Upper lobe of left lung (tissue), 6 donors: ENCODE data around the gene NHLH2. TPM values are rescaled to one million over a fixed set of nuclear protein-coding genes. Genes with fewer than 3 reads are reported as not detected.

ENCODE experiments used
- ATAC-seq, 2 donors: fragments of 200-7000 bp; cut with Tn5 transposase; one replicate each; pipeline ENCODE4 v1.9.1; 2022; ENCODE audit warnings: mild to moderate bottlenecking in 2 of 2, moderate library complexity in 2 of 2; ENCODE audit not compliant: low FRiP score in 2 of 2
- DNase-seq, 2 donors: peaks; one replicate each; pipeline ENCODE4 v3.0.0-alpha.2; 2019 to 2020
- H3K27ac ChIP-seq, 4 donors: fragments of 200-600 bp; sonication (generic); one replicate each; pipeline ENCODE4 v1.5.1; 2016 to 2019
- H3K27me3 ChIP-seq, 4 donors: fragments of 200-600 bp; sonication (generic); one replicate each; pipeline ENCODE4 v1.5.1; 2017 to 2019
- H3K36me3 ChIP-seq, 4 donors: fragments of 200-600 bp; sonication (generic); one replicate each; pipeline ENCODE4 v1.5.1; 2016 to 2019
- H3K4me1 ChIP-seq, 4 donors: fragments of 200-600 bp; sonication (generic); one replicate each; pipeline ENCODE4 v1.5.1; 2018 to 2019
- H3K4me3 ChIP-seq, 4 donors: fragments of 200-600 bp; sonication (generic); one replicate each; pipeline ENCODE4 v1.5.1; 2017 to 2019; ENCODE audit warnings: mild to moderate bottlenecking in 2 of 4, moderate library complexity in 1 of 4
- H3K9me3 ChIP-seq, 4 donors: fragments of 200-600 bp; sonication (generic); one replicate each; pipeline ENCODE4 v1.5.1; 2018 to 2019
- CTCF ChIP-seq, 6 experiments: fragments of 450-650 bp in 4 of 6; fragments of 200-600 bp in 2 of 6; sonication (generic) in 2 of 6; IDR thresholded peaks; one replicate each; pipeline ENCODE4 v1.5.1; 2016 to 2019; ENCODE audit warnings: antibody characterized with exemption in 6 of 6
- EP300 ChIP-seq, 4 donors: sonication (generic); formaldehyde crosslinking; IDR thresholded peaks; one replicate each; pipeline ENCODE4 v1.5.1; 2017; ENCODE audit warnings: antibody characterized with exemption in 4 of 4, control low read depth in 2 of 4
- POLR2A ChIP-seq, 4 donors: fragments of 450-650 bp; IDR thresholded peaks; one replicate each; pipeline ENCODE4 v1.5.1; 2016 to 2017; ENCODE audit warnings: antibody characterized with exemption in 4 of 4, mild to moderate bottlenecking in 2 of 4
- POLR2AphosphoS5 ChIP-seq, 2 donors: sonication (generic); formaldehyde crosslinking; IDR thresholded peaks; one replicate each; pipeline ENCODE4 v1.5.1; 2017; ENCODE audit warnings: antibody characterized with exemption in 2 of 2
- WGBS, 2 donors: methylation state at CpG; one replicate each; pipeline ENCODE4 v1.1.5; 2017 to 2018; 5-methylcytosine and 5-hydroxymethylcytosine counted together
- total RNA-seq, 6 donors: library from RNA; depleted of rRNA in 4 of 6; stranded (reverse); fragments of >200 nt in 4 of 6; gene quantifications; one replicate each; pipeline versions ENCODE4 v1.1.0 to v1.2.1, GENCODE V29; 2016 to 2021
- donor health status: DM: no; HTN: no; CAD: no; lungs with moderate emphysema.
- donor health status: DM: no; HTN: yes; CAD: no; lungs with severe emphysema.

Gene NHLH2
- total RNA-seq, 6 donors from 2014 or later = 0.30 to 1.3 (median 0.41) TPM; not detected in 2

- H3K9me3 ChIP-seq = no peaks in the 10 kb centered on the region
- no peak overlapping the region for H3K4me3 ChIP-seq
- ATAC-seq = no peak
- H3K36me3 ChIP-seq = no peaks in the 10 kb centered on the region
- no peaks in the 10 kb centered on the region for H3K4me1 ChIP-seq
- 77 to 82% methylated on average over 2 of the region's 2 CpGs for WGBS, 2 donors
- no peaks in the 10 kb centered on the region for H3K27me3 ChIP-seq
- H3K27ac ChIP-seq = no peak overlapping the region
- DNase-seq = no peak
- TF ChIP-seq POLR2AphosphoS5 (IDR thresholded peaks at IDR 0.05) = no peak
- no peak for TF ChIP-seq CTCF (IDR thresholded peaks at IDR 0.05)
- TF ChIP-seq EP300 (IDR thresholded peaks at IDR 0.05) = no peak
- TF ChIP-seq POLR2A (IDR thresholded peaks at IDR 0.05) = no peak
Measured at GRCh38 chr1:115802416-115802815, 38.5 kb downstream of the NHLH2 start.

GRCh38 chr1:115797486-115797885, 43.4 kb downstream of the NHLH2 start:
- H3K27ac ChIP-seq = no peak overlapping the region
- H3K27me3 ChIP-seq = no peaks in the 10 kb centered on the region
- WGBS, 2 donors = 87 to 92% methylated on average over 4 of the region's 4 CpGs
- no peak overlapping the region for H3K4me3 ChIP-seq
- no peak for TF ChIP-seq POLR2AphosphoS5 (IDR thresholded peaks at IDR 0.05)
- no peak for TF ChIP-seq POLR2A (IDR thresholded peaks at IDR 0.05)
- TF ChIP-seq EP300 (IDR thresholded peaks at IDR 0.05) = no peak
- no peak for TF ChIP-seq CTCF (IDR thresholded peaks at IDR 0.05)
- ATAC-seq (no peak), DNase-seq (no peak)
- no peaks in the 10 kb centered on the region for H3K4me1 ChIP-seq
- H3K36me3 ChIP-seq = no peaks in the 10 kb centered on the region
- no peaks in the 10 kb centered on the region for H3K9me3 ChIP-seq

- Histone ChIP-seq H3K27me3 (no peaks in the 10 kb centered on the region), H3K27ac (no peak overlapping the region), H3K4me3 (no peak overlapping the region), H3K4me1 (no peaks in the 10 kb centered on the region), H3K36me3 (no peaks in the 10 kb centered on the region), H3K9me3 (no peaks in the 10 kb centered on the region)
- WGBS, 2 donors = 71 to 74% methylated on average over 5 of the region's 5 CpGs
- ATAC-seq = no peak
- DNase-seq = no peak
- no peak for TF ChIP-seq POLR2A (IDR thresholded peaks at IDR 0.05)
- TF ChIP-seq EP300 (IDR thresholded peaks at IDR 0.05) = no peak
- no peak for TF ChIP-seq POLR2AphosphoS5 (IDR thresholded peaks at IDR 0.05)
- no peak for TF ChIP-seq CTCF (IDR thresholded peaks at IDR 0.05)
Measured at GRCh38 chr1:115796897-115797296, 44.0 kb downstream of the NHLH2 start.

- no peak overlapping the region for H3K27ac ChIP-seq
- no peak for DNase-seq
- no peaks in the 10 kb centered on the region for H3K36me3 ChIP-seq
- TF ChIP-seq POLR2AphosphoS5 (IDR thresholded peaks at IDR 0.05) = no peak
- TF ChIP-seq CTCF (IDR thresholded peaks at IDR 0.05) = no peak
- TF ChIP-seq EP300 (IDR thresholded peaks at IDR 0.05) = no peak
- no peak for TF ChIP-seq POLR2A (IDR thresholded peaks at IDR 0.05)
- H3K4me3 ChIP-seq = no peak overlapping the region
- WGBS, 2 donors = 75 to 78% methylated on average over 6 of the region's 6 CpGs
- ATAC-seq = no peak
- H3K27me3 ChIP-seq = no peaks in the 10 kb centered on the region
- no peaks in the 10 kb centered on the region for H3K9me3 ChIP-seq
- no peaks in the 10 kb centered on the region for H3K4me1 ChIP-seq
Measured at GRCh38 chr1:115796036-115796435, 44.9 kb downstream of the NHLH2 start.

GRCh38 chr1:115794976-115795639, 45.8 kb downstream of the NHLH2 start:
- Histone ChIP-seq H3K27ac (no peak overlapping the region), H3K4me3 (no peak overlapping the region), H3K36me3 (no peaks in the 10 kb centered on the region), H3K27me3 (no peaks in the 10 kb centered on the region), H3K4me1 (no peaks in the 10 kb centered on the region), H3K9me3 (no peaks in the 10 kb centered on the region)
- DNase-seq (no peak), ATAC-seq (no peak)
- TF ChIP-seq POLR2A (IDR thresholded peaks at IDR 0.05) = no peak
- TF ChIP-seq EP300 (IDR thresholded peaks at IDR 0.05) = no peak
- TF ChIP-seq POLR2AphosphoS5 (IDR thresholded peaks at IDR 0.05) = no peak
- TF ChIP-seq CTCF (IDR thresholded peaks at IDR 0.05) = no peak
- WGBS, 2 donors = 69 to 79% methylated on average over 4 of the region's 4 CpGs
